HG03460 (cell line): ENCODE results near the gene PNLIPRP1.

Experiments used
- ATAC-seq: cut with Tn5 transposase; IDR thresholded peaks from one replicate; pipeline ENCODE4 v1.9.1; 2021; ENCODE audit not compliant: unreplicated experiment

PNLIPRP1 gene

DNA sequence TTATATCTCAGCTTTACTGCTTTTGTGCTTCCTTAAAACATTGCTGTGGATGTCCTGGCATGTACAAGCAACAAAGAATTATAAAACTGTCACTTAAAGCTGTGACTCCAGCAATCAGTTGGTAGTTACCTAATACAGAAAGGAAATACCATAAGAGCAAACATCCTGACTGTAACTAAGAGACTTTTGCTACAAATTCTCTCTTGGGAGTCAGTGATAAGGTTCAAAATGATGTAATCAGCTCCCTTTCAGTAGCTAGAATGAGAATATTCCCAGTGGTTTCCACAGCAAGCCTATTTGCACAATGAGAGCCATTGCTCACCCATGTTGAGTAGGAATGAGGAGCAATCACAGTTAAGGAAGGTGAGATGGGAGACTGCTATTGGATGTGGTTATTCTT is 7.6 kb downstream of the PNLIPRP1 start:
- ATAC-seq, result no peak

GRCh38 chr10:116599991-116600390 is 9.2 kb downstream of the PNLIPRP1 start:
- no peak for ATAC-seq

DNA sequence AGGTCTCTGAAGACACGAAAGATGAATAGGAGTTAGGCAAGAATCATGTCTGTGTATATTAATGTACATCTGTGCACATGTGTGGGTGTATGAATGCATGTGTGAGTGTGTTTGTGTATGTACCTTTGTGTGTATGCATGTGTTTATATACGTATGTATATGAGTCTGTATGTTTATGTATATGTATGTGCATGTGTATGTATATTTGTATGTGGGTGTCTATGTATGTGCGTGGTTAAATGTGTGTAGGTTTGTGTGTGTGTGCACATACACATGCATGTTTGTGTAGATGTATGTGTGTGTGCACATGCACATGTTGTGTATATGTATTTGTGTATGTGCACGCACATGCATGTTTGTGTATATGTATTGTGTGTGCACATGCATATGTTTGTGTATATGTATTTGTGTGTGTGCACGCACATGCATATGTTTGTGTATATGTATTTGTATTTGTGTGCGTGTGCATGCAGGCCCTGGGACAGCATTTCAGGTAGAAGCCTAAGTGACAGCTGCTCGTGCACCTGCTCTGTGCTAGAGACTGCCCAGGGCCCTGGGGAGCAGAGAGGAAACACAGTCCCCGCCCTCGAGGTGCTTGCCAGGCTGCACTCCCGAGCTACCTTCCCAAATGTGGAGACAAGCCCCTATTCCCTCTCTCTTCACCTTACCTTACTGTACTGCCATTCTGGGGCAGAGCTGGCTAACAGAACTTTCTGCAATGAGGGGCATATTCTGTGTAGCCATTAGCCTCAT is 12.1 kb downstream of the PNLIPRP1 start:
- no peak for ATAC-seq

GRCh38 chr10:116606061-116606483 is 15.3 kb downstream of the PNLIPRP1 start:
- ATAC-seq, result no peak

GRCh38 chr10:116607336-116607735 is 16.6 kb downstream of the PNLIPRP1 start:
- ATAC-seq, result no peak

DNA sequence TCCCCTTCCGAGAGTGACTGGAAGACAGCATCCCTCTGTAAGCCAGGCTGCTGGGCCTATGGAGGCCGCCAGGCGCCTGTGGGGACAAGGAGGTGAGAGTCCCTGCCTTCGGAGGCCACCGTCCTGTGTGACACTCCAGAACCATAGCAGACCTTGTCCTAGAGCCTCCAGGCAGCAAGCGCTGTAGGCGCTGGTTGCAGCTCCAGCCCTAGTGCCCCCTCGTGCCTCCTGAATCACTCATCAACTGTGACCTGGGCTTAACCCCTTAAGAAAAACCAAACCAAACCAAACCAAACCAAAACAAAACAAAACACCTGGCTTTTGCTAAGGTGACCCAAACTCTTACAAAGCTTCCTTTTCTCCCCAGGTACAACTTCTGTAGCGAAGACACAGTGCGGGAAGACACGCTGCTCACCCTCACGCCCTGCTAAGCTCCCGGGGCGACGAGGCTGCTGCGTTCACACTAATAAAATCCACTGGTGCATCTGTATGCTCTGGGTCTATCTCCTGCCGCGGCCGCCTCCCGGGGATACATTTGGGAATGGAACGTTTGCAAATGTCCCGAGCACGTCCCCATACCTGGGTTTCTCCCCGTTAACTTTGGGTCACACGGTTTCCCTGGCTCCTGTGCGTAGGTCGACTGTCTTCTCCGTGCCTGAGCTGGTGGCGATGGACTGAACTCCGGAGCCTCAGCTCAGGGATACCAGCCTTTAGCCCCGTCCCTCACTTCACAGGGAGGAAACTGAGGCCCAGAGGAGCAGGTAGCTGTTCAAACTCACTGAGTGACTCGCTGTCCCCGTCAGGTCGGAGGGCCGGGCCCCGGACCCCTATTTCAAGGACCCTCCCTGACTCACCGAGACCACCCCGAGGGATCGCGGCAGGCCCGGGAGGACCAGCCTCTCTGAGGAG is 18.2 kb downstream of the PNLIPRP1 start:
- no peak for ATAC-seq

- ATAC-seq, result no peak
Measured at GRCh38 chr10:116610443-116611152, 19.8 kb downstream of the PNLIPRP1 start.

DNA sequence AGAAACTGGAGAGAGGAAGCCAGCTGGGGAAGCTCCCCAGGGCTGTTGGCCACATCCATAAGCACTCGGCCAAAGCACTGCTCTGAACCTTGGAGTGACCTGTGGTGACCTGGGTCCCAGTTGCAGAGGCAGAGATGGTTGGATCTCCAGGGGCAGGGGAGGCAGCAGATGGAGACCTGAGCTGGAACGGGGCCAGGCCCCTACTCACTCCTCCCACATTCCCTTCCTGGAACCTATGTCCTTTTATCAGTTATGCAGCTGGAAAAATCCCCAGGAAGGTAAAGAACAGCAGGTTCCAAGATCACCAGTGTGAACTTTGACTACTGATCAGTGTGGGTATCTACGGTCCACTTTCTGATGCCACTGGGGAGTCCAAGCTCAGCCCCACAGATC is 20.4 kb downstream of the PNLIPRP1 start:
- ATAC-seq, result no peak

GRCh38 chr10:116612107-116612769 is 21.5 kb downstream of the PNLIPRP1 start:
- ATAC-seq, result no peak

DNA sequence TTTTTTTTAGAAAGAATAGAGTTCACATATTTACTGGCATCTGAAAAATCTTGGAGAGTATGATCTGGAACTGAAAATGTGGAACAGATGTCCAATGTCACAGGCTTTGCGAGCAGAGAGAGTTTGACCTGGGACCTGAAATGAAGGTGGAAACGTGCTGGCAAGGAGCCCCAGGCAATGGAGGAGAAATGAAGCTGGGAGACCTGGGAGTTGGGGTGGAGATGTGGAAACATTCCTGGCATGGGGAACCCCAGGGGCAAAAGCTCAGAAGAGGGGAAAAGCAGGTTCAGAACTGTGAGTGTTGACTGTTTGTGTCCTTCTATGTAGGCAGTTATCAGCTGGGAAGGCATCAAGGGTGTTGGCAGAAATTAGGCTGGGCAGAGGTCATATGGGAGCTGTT is 22.7 kb downstream of the PNLIPRP1 start:
- no peak for ATAC-seq

DNA sequence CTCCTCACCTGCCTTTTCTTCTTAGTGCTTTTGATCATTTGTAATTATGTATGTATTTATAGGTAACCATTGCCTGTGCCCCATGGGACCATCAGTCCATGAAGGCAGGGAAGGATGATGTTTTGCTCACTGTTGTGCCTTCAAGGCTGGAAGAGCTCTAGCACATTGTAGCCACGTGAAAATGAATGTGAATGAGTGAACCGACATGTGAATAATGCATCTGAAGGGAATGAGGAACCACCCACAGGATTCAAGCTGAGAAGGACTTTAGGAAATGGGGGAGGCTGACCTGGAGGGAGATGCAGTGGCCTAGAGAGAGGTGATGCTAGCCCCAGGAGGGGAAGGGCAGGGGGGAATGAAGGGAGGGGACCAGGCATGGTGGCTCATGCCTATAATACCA is 24.0 kb downstream of the PNLIPRP1 start:
- no peak for ATAC-seq

DNA sequence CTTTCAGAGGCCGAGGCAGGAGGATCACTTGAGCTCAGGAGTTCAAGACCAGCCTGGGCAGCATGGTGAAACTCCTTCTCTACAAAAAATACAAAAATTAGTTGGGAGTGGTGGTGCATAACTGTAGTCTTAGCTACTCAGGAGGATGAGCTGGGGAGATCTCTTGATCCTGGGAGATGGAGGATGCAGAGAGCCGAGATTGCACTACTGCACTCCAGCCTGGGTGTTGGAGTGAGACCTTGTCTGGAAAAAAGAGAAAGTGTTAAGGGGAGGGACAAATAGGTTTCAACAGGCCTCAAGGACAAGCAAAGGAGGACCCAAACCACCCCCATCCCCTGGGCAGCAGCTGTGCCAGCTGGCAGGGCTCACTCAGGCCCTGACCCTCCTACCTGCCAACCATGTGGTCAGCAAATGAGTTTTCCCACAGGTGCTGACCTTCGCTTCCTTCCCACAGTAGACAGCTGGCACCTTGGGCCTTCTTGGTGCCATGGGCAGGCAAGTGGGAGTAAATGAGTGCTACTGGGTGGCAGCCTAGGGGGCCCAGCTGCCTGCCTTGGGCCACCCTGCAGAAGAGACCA is 24.5 kb downstream of the PNLIPRP1 start:
- ATAC-seq, result no peak

GRCh38 chr10:116620423-116621400 is 30.0 kb downstream of the PNLIPRP1 start, which contains the start of gene PNLIPRP2:
PNLIPRP2 (plus strand) TSS chr10:116620953.
- ATAC-seq, result no peak

DNA sequence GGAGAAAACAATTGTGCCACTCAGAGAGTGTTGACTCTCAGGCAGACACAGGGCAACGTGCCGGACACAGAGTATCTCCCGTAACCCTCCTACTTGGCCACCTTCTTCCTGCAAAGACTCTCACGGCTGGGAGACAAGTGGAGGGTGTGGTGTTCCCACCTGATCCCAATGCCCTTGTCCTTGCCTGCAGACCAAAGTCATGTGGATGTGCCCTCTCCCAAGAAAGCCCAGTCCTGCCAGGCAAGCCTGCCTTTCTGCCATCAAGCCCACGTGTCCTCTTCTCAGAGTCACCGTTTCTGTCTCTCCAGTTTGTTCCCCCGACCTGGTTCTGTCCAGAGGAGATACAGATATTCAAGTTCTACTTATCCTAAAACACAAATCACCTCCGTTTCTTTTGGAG is 30.7 kb downstream of the PNLIPRP1 start:
- ATAC-seq, result no peak

DNA sequence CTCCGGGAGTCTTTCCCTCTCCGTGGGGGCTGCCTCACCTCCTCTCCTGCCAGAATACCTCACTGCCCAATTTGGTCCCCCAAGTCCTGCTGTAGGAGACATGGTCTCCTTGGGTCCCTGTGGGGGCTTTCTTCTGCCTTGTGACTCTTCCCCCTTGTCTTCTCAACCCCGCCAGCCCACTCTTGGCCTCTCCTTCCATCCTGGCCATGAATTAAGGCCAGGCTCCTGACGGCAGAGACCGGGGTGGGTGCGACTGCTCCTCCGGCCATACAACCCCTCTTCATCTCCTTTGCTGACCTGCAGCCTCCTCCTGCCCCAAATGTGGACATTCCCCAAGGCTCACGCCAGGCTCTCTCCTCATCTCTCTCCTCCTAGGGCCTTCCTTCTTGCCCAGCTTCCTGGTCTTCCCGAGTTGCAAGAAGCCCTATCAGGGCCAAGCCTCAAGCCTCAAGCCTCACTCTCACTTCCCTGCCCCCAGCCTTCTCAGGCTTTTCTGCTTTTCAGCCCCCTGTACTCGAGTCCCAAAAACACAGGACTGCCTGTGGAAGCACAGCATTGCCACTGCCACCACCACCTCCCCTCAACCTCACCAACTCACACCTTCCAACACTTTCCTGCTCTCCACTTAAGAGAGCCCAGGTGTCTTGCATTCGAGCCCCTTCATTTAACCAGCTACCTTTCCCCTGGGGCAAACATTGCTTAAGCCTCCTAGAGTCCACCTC is 31.3 kb downstream of the PNLIPRP1 start:
- ATAC-seq, result no peak

- no peak for ATAC-seq
Measured at GRCh38 chr10:116625845-116626244, 35.1 kb downstream of the PNLIPRP1 start.

DNA sequence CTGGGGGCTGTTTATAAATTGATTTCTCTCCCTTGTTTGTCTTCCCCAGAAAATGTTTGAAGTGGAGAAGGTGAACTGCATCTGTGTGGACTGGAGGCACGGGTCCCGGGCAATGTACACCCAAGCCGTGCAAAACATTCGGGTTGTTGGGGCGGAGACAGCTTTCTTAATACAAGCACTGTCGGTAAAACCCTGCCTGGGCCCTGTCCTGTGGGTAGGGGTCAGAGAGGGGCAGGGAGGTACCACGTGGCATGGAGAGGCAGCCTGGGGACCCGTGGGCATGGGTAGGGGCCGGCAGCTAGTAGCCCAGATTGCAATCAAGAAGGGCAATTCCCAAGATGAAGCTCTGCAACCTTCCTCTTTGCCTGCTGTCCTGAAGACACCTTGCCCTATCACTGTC is 36.1 kb downstream of the PNLIPRP1 start:
- no peak for ATAC-seq

- ATAC-seq, result no peak
Measured at GRCh38 chr10:116627386-116627933, 36.7 kb downstream of the PNLIPRP1 start.
